Mucosa of rectum (tissue), 2 donors: ENCODE measurements around the gene GINS1.
A peak's percentile ranks its signal among the peaks of the same experiment; 100 is the strongest.

Experiments
- H3K27ac ChIP-seq, 2 donors: one replicate each; pipeline ENCODE4 v1.7.0; 2013; ENCODE audit warnings: inconsistent platforms in 2 of 2, low read depth in 2 of 2, low read length in 2 of 2
- H3K27me3 ChIP-seq, 2 donors: one replicate each; pipeline ENCODE4 v1.7.0; 2013; ENCODE audit warnings: low read length in 2 of 2; ENCODE audit not compliant: control insufficient read depth in 2 of 2, insufficient read depth in 2 of 2
- H3K36me3 ChIP-seq, 2 donors: one replicate each; pipeline ENCODE4 v1.7.0; 2013; ENCODE audit warnings: low read length in 2 of 2; ENCODE audit not compliant: control insufficient read depth in 2 of 2, insufficient read depth in 2 of 2
- H3K4me1 ChIP-seq, 2 donors: one replicate each; pipeline ENCODE4 v1.7.0; 2013; ENCODE audit warnings: low read length in 2 of 2, mild to moderate bottlenecking in 1 of 2; ENCODE audit not compliant: control insufficient read depth in 2 of 2, insufficient read depth in 2 of 2
- H3K4me3 ChIP-seq, 2 donors: one replicate each; pipeline ENCODE4 v1.7.0; 2013; ENCODE audit warnings: low read length in 2 of 2
- H3K9ac ChIP-seq, 2 donors: one replicate each; pipeline ENCODE4 v1.7.0; 2013; ENCODE audit warnings: low read length in 2 of 2, low read depth in 1 of 2, mild to moderate bottlenecking in 1 of 2
- H3K9me3 ChIP-seq, 2 donors: one replicate each; pipeline ENCODE4 v1.7.0; 2013; ENCODE audit warnings: low read length in 2 of 2; ENCODE audit not compliant: control insufficient read depth in 2 of 2
- donor health status: healthy.
- donor health status: Normal muscosa, but diverticular disease.

GINS1 gene

DNA sequence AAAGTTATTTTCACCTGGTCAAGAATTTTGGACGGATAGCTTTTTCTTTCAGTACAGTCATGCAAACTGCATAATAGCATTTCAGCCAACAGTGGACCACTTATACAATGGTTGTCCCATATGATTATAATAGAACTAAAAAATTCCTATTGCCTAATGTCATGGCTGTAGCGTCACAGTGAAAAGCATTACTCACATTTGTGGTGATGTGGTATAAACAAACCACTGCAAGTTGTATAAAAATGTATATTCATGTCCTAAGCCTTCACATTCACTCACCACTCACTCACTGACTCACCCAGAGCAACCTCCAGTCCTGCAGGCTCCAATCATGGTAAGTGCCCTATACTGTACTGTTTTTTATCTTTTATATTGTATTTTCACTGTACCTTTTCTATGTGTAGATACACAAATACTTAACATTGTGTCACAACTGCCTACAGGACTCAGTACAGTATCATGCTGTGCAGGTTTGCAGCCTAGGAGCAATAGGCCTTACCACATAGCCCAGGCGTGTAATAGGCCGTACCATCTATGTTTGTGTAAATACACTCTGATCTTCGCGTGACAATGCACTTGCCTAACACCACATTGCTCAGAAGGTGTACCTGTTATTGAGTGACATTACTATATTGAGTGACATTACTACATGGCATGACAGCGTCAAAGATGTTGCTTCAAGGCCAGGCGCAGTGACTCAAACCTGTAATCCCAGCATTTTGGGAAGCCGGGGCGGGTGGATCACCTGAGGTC, 34.7 kb upstream of the GINS1 start:
- no peaks in the 10 kb centered on the region for H3K9me3 ChIP-seq
- no peaks in the 10 kb centered on the region for H3K4me1 ChIP-seq
- no peak overlapping the region for H3K9ac ChIP-seq
- H3K27me3 ChIP-seq = no peaks in the 10 kb centered on the region
- no peaks in the 10 kb centered on the region for H3K36me3 ChIP-seq
- no peak overlapping the region for H3K4me3 ChIP-seq
- no peak overlapping the region for H3K27ac ChIP-seq

- Histone ChIP-seq H3K27me3 (no peaks in the 10 kb centered on the region), H3K27ac (no peak overlapping the region), H3K4me3 (no peak overlapping the region), H3K4me1 (no peaks in the 10 kb centered on the region), H3K36me3 (no peaks in the 10 kb centered on the region), H3K9me3 (no peaks in the 10 kb centered on the region), H3K9ac (no peak overlapping the region)
Measured at GRCh38 chr20:25374842-25375241, 32.6 kb upstream of the GINS1 start.

- Histone ChIP-seq H3K27ac (no peak overlapping the region), H3K9me3 (no peaks in the 10 kb centered on the region), H3K36me3 (no peaks in the 10 kb centered on the region), H3K4me1 (no peaks in the 10 kb centered on the region), H3K27me3 (no peaks in the 10 kb centered on the region), H3K9ac (no peak overlapping the region), H3K4me3 (no peak overlapping the region)
Measured at GRCh38 chr20:25376236-25376635, 31.2 kb upstream of the GINS1 start.

GRCh38 chr20:25376886-25377285, 30.6 kb upstream of the GINS1 start:
- H3K4me3 ChIP-seq = no peak overlapping the region
- no peaks in the 10 kb centered on the region for H3K9me3 ChIP-seq
- no peak overlapping the region for H3K9ac ChIP-seq
- no peak overlapping the region for H3K27ac ChIP-seq
- H3K36me3 ChIP-seq = no peaks in the 10 kb centered on the region
- H3K27me3 ChIP-seq = no peaks in the 10 kb centered on the region
- no peaks in the 10 kb centered on the region for H3K4me1 ChIP-seq

DNA sequence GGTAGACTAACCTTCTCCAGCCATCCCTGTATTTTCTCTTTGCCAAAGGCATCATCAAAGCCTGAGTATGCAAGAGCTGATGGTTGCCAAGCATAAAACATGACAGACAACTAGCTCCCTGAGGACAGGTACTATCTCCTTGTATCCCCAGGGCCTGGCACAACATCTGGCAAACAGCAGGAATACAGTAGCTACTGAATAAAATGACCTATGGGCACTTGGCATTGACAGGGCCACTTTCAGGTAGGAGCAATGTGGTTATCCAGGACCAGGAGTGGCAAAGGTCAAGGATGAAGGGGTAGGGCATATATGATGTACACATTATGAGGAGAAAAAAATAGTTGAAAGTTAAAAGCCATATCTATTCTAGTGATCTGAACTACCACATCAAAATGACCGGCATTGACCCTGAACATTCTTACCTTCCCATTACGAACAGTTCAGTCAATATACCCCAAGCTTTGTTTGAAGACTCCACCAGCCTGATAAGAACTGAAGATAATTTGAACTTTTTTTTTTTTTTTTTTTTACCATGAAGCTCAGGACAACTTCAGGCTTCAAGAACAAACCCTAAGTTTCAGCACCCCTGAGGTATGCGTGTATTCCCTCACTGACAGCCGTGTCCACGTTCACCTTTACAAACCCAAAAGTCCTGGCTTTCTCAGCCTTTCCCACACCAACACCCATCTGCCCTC, 29.1 kb upstream of the GINS1 start:
- no peaks in the 10 kb centered on the region for H3K27me3 ChIP-seq
- H3K36me3 ChIP-seq = no peaks in the 10 kb centered on the region
- H3K27ac ChIP-seq = no peak overlapping the region
- H3K4me3 ChIP-seq = no peak overlapping the region
- no peaks in the 10 kb centered on the region for H3K4me1 ChIP-seq
- H3K9me3 ChIP-seq = no peaks in the 10 kb centered on the region
- H3K9ac ChIP-seq = no peak overlapping the region

DNA sequence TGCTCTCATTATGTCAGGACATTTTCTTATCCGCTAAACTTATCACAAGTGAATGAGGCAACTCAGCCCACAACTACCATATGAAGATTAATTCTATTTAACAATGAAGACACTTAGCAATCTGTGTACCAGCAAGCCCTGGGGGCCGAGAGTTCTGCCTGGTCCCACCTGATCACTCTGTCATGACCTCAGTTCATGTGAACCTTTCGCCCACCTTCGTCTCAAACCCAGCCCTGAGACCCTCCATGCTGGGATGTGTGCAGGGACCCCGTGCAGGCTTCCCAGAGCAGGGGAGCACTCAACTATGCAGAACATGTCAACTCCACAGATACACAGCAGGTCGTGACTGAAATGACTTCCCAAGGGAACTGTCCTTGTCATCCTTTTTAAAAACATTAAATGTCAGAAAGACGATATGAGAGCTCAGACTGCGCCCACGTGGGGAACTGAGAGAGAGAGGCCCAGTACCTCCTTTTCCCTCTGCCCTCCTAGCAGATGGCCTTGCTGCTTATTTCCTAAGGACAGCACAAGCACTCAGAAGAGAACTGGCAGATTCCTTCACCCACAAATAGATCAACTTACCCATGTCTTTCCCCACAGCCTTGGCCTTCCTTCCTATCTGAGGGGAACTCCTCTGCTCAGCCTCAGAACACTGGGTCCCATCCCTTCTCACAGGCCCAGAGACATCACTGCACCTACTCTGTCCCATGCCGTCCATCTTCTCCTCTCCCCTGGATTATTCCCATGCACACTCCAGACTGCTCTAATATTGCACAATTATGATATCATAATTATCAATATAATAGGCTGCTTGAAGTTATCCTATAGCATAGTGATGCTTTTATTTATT, 28.4 kb upstream of the GINS1 start:
- Histone ChIP-seq H3K9me3 (no peaks in the 10 kb centered on the region), H3K36me3 (no peaks in the 10 kb centered on the region), H3K4me1 (no peaks in the 10 kb centered on the region), H3K4me3 (no peak overlapping the region), H3K27me3 (no peaks in the 10 kb centered on the region), H3K27ac (no peak overlapping the region), H3K9ac (no peak overlapping the region)

GRCh38 chr20:25380945-25381614, 26.4 kb upstream of the GINS1 start:
- Histone ChIP-seq H3K36me3 (no peaks in the 10 kb centered on the region), H3K9me3 (no peaks in the 10 kb centered on the region), H3K4me1 (no peaks in the 10 kb centered on the region), H3K4me3 (no peak overlapping the region), H3K27me3 (no peaks in the 10 kb centered on the region), H3K27ac (no peak overlapping the region), H3K9ac (no peak overlapping the region)

GRCh38 chr20:25382704-25383370, 24.6 kb upstream of the GINS1 start:
- no peaks in the 10 kb centered on the region for H3K9me3 ChIP-seq
- H3K36me3 ChIP-seq = no peaks in the 10 kb centered on the region
- H3K4me3 ChIP-seq = no peak overlapping the region
- H3K27ac ChIP-seq = no peak overlapping the region
- no peak overlapping the region for H3K9ac ChIP-seq
- H3K4me1 ChIP-seq = no peaks in the 10 kb centered on the region
- H3K27me3 ChIP-seq = no peaks in the 10 kb centered on the region

DNA sequence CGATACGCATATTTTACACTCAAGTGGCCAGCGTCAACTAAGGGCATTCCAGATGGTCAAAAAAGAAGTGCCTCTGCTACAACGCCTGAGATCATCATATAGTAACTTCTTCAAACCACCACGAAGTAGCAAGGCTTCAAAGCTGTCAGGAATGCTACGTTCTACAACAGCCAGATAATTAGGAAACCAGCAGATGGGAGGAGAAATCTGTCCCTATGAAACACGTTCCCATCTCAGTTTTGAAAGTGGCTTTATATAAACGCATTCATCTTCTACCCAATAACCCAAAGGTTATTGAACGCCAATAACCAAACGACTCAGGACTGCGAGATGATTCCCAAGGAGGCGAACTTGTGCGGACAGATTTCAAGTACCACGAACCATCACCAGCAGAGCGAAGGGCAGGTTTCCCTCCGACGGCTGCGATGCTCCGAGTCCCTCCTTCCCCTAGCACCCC, 18.0 kb upstream of the GINS1 start:
- no peaks in the 10 kb centered on the region for H3K36me3 ChIP-seq
- no peaks in the 10 kb centered on the region for H3K9me3 ChIP-seq
- H3K9ac ChIP-seq = peak overlapping the region; percentile 63 to 89
- H3K27ac ChIP-seq = peak overlapping the region; percentile 43 to 90
- H3K4me3 ChIP-seq = peak overlapping the region; percentile 76 to 85
- peaks cover 0 to 9% of the 10 kb centered on the region in 2 donors for H3K4me1 ChIP-seq
- no peaks in the 10 kb centered on the region for H3K27me3 ChIP-seq
